HepG2 (cell line): ENCODE measurements around the gene KATNAL2.

Experiments
- POLR2AphosphoS5 ChIP-seq: IDR thresholded peaks from 2 replicates; pipeline ENCODE4 v1.6.1; 2012; ENCODE audit warnings: low read depth, low read length
- ZNF121 ChIP-seq: sonication (generic); formaldehyde crosslinking; IDR thresholded peaks from 2 replicates; pipeline ENCODE4 v1.5.0; 2020; ENCODE audit warnings: mild to moderate bottlenecking, missing genetic modification reagents
- TF ChIP-seq, protein P1 (sequence below): IDR thresholded peaks from 2 replicates; pipeline ENCODE4 v1.6.1; 2012; ENCODE audit warnings: inconsistent platforms
- TF ChIP-seq, protein P2 (sequence below): sonication (generic); formaldehyde crosslinking; IDR thresholded peaks from 2 replicates; pipeline ENCODE4 v1.5.0; 2020; ENCODE audit warnings: mild to moderate bottlenecking, missing genetic modification reagents, moderate library complexity

DNA sequence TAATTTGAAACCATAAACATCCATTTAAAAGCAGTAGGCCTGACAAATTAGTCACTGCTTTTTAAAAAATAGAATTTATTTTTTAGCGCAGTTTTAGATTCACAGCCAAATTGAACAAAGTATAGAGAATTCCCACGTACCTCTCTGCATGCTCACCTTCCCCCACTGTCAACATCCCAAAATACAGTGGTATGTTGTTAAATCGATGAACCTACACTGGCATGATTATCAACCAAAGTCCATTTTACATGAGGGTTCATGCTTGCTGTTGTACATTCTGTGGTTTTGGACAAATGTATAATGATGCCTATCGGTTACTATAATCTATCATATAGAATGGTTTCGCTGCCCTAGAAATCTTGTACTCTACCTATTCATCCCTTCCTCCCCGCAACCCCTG is 123.6 kb downstream of the KATNAL2 start:
- TF ChIP-seq POLR2AphosphoS5 (no peak), ZNF121 (CRISPR knock-in tag) (no peak)
- TF ChIP-seq, protein P1, sequence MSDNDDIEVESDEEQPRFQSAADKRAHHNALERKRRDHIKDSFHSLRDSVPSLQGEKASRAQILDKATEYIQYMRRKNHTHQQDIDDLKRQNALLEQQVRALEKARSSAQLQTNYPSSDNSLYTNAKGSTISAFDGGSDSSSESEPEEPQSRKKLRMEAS = no peak
- TF ChIP-seq, protein P2, sequence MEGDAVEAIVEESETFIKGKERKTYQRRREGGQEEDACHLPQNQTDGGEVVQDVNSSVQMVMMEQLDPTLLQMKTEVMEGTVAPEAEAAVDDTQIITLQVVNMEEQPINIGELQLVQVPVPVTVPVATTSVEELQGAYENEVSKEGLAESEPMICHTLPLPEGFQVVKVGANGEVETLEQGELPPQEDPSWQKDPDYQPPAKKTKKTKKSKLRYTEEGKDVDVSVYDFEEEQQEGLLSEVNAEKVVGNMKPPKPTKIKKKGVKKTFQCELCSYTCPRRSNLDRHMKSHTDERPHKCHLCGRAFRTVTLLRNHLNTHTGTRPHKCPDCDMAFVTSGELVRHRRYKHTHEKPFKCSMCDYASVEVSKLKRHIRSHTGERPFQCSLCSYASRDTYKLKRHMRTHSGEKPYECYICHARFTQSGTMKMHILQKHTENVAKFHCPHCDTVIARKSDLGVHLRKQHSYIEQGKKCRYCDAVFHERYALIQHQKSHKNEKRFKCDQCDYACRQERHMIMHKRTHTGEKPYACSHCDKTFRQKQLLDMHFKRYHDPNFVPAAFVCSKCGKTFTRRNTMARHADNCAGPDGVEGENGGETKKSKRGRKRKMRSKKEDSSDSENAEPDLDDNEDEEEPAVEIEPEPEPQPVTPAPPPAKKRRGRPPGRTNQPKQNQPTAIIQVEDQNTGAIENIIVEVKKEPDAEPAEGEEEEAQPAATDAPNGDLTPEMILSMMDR (CRISPR knock-in tag) = no peak
